ENCODE results near the gene RAPGEF4.

The RAPGEF4 gene

GRCh38 chr2:173049831-173050230, 314.2 kb downstream of the RAPGEF4 start:
- DNase-seq = no peak

GRCh38 chr2:173050684-173051083, 315.0 kb downstream of the RAPGEF4 start:
- DNase-seq = no peak

- no peak for DNase-seq
These were observed 316.0 kb downstream of the RAPGEF4 start for GRCh38 chr2:173051463-173052215.

GRCh38 chr2:173053043-173053699, 317.5 kb downstream of the RAPGEF4 start:
- no peak for DNase-seq

- no peak for DNase-seq
These were observed 318.8 kb downstream of the RAPGEF4 start for GRCh38 chr2:173054466-173054865.

GRCh38 chr2:173056705-173057364, 321.2 kb downstream of the RAPGEF4 start:
- no peak for DNase-seq

- no peak for DNase-seq
These were observed 322.5 kb downstream of the RAPGEF4 start for GRCh38 chr2:173058097-173058496.

- no peak for DNase-seq
These were observed 323.0 kb downstream of the RAPGEF4 start for GRCh38 chr2:173058673-173059072.

- no peak for DNase-seq
These were observed 323.6 kb downstream of the RAPGEF4 start for GRCh38 chr2:173059292-173059691.

GRCh38 chr2:173059971-173060461, 324.4 kb downstream of the RAPGEF4 start:
- DNase-seq = no peak

- no peak for DNase-seq
These were observed 327.2 kb downstream of the RAPGEF4 start for GRCh38 chr2:173062801-173063200.

- no peak for DNase-seq
These were observed 328.6 kb downstream of the RAPGEF4 start for GRCh38 chr2:173064151-173064805.

GRCh38 chr2:173066887-173067676, 331.4 kb downstream of the RAPGEF4 start:
- DNase-seq = no peak

- DNase-seq = no peak
These were observed 339.6 kb downstream of the RAPGEF4 start for GRCh38 chr2:173075056-173075780.

GRCh38 chr2:173075781-173076580, 340.3 kb downstream of the RAPGEF4 start, which contains the start of gene MAP3K20:
MAP3K20 (plus strand) TSS chr2:173075846; CDS start chr2:173091032, 15,186 bp downstream.
- peak; percentile 15 for DNase-seq

GRCh38 chr2:173076581-173077345, 341.1 kb downstream of the RAPGEF4 start:
- no peak for DNase-seq

GRCh38 chr2:173077506-173078177, 342.0 kb downstream of the RAPGEF4 start:
- no peak for DNase-seq

GRCh38 chr2:173079141-173079540, 343.5 kb downstream of the RAPGEF4 start:
- no peak for DNase-seq

All from NCI-H1048 (cell line).